HEK293T (cell line): ENCODE measurements around the gene ITGB5.

ENCODE experiments used
- CTCF ChIA-PET: fragments of 350-600 bp; formaldehyde crosslinking; extraction: SDS; loops from one replicate; lab custom pipeline; 2021; ENCODE audit warnings: antibody characterized with exemption, inconsistent platforms; lab: Yijun Ruan, JAX
- POLR2A ChIA-PET: fragments of 350-600 bp; formaldehyde crosslinking; extraction: SDS; loops from one replicate; lab custom pipeline; 2020; ENCODE audit warnings: antibody characterized with exemption, inconsistent platforms; lab: Yijun Ruan, JAX
- DNase-seq: peaks from one replicate; pipeline ENCODE4 v3.0.0; 2012; ENCODE audit warnings: mixed read lengths; ENCODE audit errors: extremely low spot score
- ARNT ChIP-seq: fragments of 450-650 bp; IDR thresholded peaks from 2 replicates; pipeline ENCODE4 v1.6.1; 2017; ENCODE audit warnings: mild to moderate bottlenecking
- BHLHE40 ChIP-seq: fragments of 450-650 bp; IDR thresholded peaks from 2 replicates; pipeline ENCODE4 v1.6.1; 2016; ENCODE audit warnings: mild to moderate bottlenecking, moderate library complexity, borderline replicate concordance
- CTBP1 ChIP-seq: fragments of 450-650 bp; IDR thresholded peaks from 2 replicates; pipeline ENCODE4 v1.6.1; 2016; ENCODE audit warnings: borderline replicate concordance
- ELF4 ChIP-seq: fragments of 450-650 bp; IDR thresholded peaks from 2 replicates; pipeline ENCODE4 v1.6.1; 2017; ENCODE audit warnings: antibody characterized with exemption
- FOXA1 ChIP-seq: fragments of 450-650 bp; IDR thresholded peaks from 2 replicates; pipeline ENCODE4 v1.6.1; 2016; ENCODE audit warnings: mild to moderate bottlenecking
- FOXK2 ChIP-seq: fragments of 450-650 bp; IDR thresholded peaks from 2 replicates; pipeline ENCODE4 v1.6.1; 2016; ENCODE audit warnings: mild to moderate bottlenecking
- FOXM1 ChIP-seq: fragments of 450-650 bp; IDR thresholded peaks from 2 replicates; pipeline ENCODE4 v1.6.1; 2017; ENCODE audit warnings: mild to moderate bottlenecking, borderline replicate concordance
- HDGF ChIP-seq: fragments of 450-650 bp; IDR thresholded peaks from 2 replicates; pipeline ENCODE4 v1.6.1; 2017; ENCODE audit warnings: antibody characterized with exemption, borderline replicate concordance
- L3MBTL2 ChIP-seq: fragments of 450-650 bp; conservative IDR thresholded peaks from 2 replicates; pipeline ENCODE4 v1.6.1; 2016; ENCODE audit warnings: mild to moderate bottlenecking
- LEF1 ChIP-seq: fragments of 450-650 bp; IDR thresholded peaks from 2 replicates; pipeline ENCODE4 v1.6.1; 2017; ENCODE audit warnings: mild to moderate bottlenecking, borderline replicate concordance
- NFRKB ChIP-seq: fragments of 450-650 bp; IDR thresholded peaks from 2 replicates; pipeline ENCODE4 v1.6.1; 2016; ENCODE audit warnings: mild to moderate bottlenecking, moderate library complexity
- PKNOX1 ChIP-seq: fragments of 450-650 bp; IDR thresholded peaks from 2 replicates; pipeline ENCODE4 v1.6.1; 2016
- SP1 ChIP-seq: fragments of 450-650 bp; IDR thresholded peaks from 2 replicates; pipeline ENCODE4 v1.6.1; 2017
- SUZ12 ChIP-seq: fragments of 450-650 bp; IDR thresholded peaks from 2 replicates; pipeline ENCODE4 v1.6.1; 2016; ENCODE audit warnings: mild to moderate bottlenecking
- TARDBP ChIP-seq: fragments of 450-650 bp; IDR thresholded peaks from 2 replicates; pipeline ENCODE4 v1.6.1; 2016
- ZNF384 ChIP-seq: fragments of 450-650 bp; IDR thresholded peaks from 2 replicates; pipeline ENCODE4 v1.6.1; 2016

The ITGB5 gene

GRCh38 chr3:124859025-124859424 lies 28.1 kb downstream of the ITGB5 start:
- CTCF ChIA-PET, result no interaction called here
- POLR2A ChIA-PET, result no interaction called here
- TF ChIP-seq FOXK2, result no peak
- no peak for DNase-seq

DNA sequence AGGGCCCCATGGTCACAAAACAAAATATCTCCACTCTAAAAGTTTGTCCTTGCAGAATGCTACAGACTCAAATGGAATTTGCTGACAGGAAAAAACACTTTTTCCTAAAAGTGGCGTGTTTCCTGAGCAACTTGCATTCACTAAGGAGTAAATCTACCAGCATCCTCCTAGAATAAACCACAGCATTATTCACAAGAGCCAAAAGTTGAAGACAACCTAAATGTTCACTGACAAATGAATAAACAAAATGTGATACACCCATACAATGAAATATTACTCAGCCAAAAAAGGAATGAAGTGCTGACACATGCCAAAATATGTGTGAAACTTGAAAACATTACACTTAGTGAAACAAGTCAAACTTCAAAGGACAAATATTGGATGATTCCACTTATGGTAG lies 28.9 kb downstream of the ITGB5 start:
- ChIA-PET CTCF (no interaction called here), POLR2A (no interaction called here)

DNA sequence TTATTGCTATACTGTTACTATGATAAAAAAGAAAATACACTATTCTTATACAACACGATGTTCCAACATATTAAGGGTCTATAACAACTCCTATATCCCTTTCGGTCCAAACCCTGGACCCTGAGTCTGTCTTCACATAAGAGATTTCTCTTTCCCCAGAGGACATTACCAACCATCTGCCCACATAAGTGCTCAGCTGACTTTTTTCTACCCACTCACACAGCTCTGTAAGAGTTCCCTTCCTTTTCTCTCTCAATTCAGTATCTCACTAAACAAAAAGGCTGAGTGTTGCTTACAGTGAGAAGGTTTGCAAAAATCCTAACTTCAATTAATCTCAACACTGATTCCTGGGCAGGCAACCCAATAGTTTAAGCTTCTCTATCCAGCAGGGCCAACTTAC lies 30.5 kb downstream of the ITGB5 start:
- DNase-seq, result no peak
- TF ChIP-seq HDGF (no peak), CTBP1 (no peak), SP1 (no peak), ARNT (no peak), ELF4 (no peak), PKNOX1 (no peak)
- POLR2A ChIA-PET, result no interaction called here
- CTCF ChIA-PET, result interaction anchor here (1.1 kb wide), 1 partner anchor 44 kb away, joined by 3 read pairs; no protein-coding TSS in a partner anchor

More for the DNA sequence above, 28.9 kb downstream of the ITGB5 start:
- DNase-seq, result no peak
- TF ChIP-seq CTBP1 (no peak), FOXK2 (no peak), HDGF (no peak), TARDBP (no peak), ARNT (no peak)

- TF ChIP-seq ARNT (no peak), FOXA1 (no peak), CTBP1 (no peak), SUZ12 (no peak), HDGF (no peak), SP1 (no peak), TARDBP (no peak), NFRKB (no peak), LEF1 (no peak), PKNOX1 (no peak)
- POLR2A ChIA-PET, result no interaction called here
- CTCF ChIA-PET, result no interaction called here
- no peak for DNase-seq
These were observed 33.2 kb downstream of the ITGB5 start for GRCh38 chr3:124854009-124854408.

DNA sequence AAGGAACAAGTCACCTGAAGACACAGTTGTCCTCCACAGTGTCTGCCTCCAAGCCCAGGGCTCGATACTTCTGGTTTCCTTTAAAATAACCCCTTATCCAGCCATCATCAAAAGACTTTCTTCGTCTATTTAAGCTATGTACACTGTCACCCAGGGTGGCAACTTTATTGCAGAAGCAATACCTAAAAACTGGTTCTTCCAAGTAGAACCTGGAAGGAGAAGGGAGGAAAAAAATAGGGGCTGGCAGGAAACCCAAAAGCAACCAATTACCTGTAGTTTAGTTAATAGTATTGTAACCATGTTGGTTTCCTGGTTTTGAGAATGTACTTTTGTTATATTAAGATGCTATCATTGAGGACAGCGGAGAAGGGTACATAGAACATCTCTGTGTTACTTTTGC lies 33.7 kb downstream of the ITGB5 start:
- ChIA-PET POLR2A (no interaction called here), CTCF (no interaction called here)
- TF ChIP-seq FOXA1 (no peak), ZNF384 (no peak), FOXM1 (no peak), PKNOX1 (no peak), NFRKB (no peak), SUZ12 (no peak), ELF4 (no peak)
- DNase-seq, result no peak

DNA sequence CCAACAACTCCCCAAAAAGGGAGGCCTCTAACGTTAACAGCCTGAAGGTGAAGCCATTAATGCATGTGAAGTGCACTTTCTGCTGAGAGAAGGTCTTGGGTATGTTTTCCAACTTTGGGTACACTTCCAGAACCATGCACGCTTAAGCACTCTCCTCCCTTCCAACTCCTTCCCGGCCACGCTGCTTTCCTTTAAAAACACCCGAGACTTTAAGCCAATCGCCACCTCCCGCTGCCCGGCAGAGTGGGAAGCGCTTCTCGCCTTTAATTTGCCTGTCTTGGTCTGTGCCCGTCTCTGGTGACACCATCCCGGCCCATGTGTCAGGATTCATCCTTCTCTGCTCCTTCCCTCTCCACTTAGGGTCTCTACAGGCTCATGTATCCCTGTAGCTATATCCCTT lies 35.3 kb downstream of the ITGB5 start:
- CTCF ChIA-PET, result no interaction called here

GRCh38 chr3:124851136-124851535 lies 36.0 kb downstream of the ITGB5 start:
- CTCF ChIA-PET, result no interaction called here
- POLR2A ChIA-PET, result no interaction called here

More for the DNA sequence above, 35.3 kb downstream of the ITGB5 start:
- DNase-seq, result no peak
- TF ChIP-seq ELF4, result no peak
- TF ChIP-seq NFRKB, result no peak
- no peak for TF ChIP-seq BHLHE40
- no peak for TF ChIP-seq PKNOX1
- TF ChIP-seq FOXA1, result no peak
- no peak for TF ChIP-seq SUZ12
- no peak for TF ChIP-seq ARNT
- no peak for TF ChIP-seq FOXK2
- no peak for TF ChIP-seq CTBP1
- no peak for TF ChIP-seq LEF1
- no peak for TF ChIP-seq ZNF384
- TF ChIP-seq SP1, result no peak
- TF ChIP-seq L3MBTL2, result no peak
- no peak for TF ChIP-seq FOXM1
- POLR2A ChIA-PET, result no interaction called here

More at GRCh38 chr3:124851136-124851535, 36.0 kb downstream of the ITGB5 start:
- TF ChIP-seq TARDBP (no peak), SUZ12 (no peak), BHLHE40 (no peak), FOXK2 (no peak), L3MBTL2 (no peak), NFRKB (no peak), ARNT (no peak), FOXM1 (no peak)
- DNase-seq, result no peak
